Muscle of arm (tissue), 12 donors: ENCODE results near the gene PAX3. TPM values are rescaled to one million over a fixed set of nuclear protein-coding genes. Genes with fewer than 3 reads are reported as not detected.
"Not testable (repeated sequence)": the region's sequence is repeated elsewhere in the genome, so short reads cannot be mapped to it uniquely, and the experiment has no call there.

ENCODE experiments used
- DNase-seq: peaks from one replicate; pipeline ENCODE4 v3.0.0-alpha.2; 2013
- polyA plus RNA-seq, 12 donors: library from polyadenylated mRNA; unstranded; fragments of 120-200 nt; gene quantifications; one replicate each; pipeline ENCODE4 v1.2.1, GENCODE V29; 2013; ENCODE audit not compliant: insufficient read length in 12 of 12

The PAX3 gene
- polyA plus RNA-seq, 12 donors: 0.95 to 5.3 (median 2.3) TPM; not detected in 2

DNA sequence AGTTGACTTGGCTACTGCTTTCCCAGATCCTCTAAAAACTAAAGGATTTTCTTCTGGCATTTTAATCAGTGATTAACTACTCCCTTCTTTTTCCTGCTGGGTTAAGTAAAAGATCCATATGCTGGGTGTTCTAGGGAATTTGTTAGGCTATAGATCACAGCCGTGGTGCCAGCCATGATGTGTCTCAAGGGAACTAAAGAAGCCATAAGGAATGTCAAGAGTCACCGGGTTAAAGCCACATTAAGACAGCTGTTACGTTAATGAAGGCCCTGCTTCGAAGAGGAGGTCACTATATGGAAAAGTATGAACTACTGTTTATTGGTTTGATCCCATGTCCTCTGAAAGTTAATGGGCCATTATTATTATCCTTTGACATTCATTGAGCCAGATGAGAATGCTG, 70.7 kb downstream of the PAX3 start:
- DNase-seq: no peak

GRCh38 chr2:222218786-222219185, 80.0 kb downstream of the PAX3 start:
- DNase-seq: no peak

GRCh38 chr2:222217712-222218111, 81.1 kb downstream of the PAX3 start:
- no peak for DNase-seq

DNA sequence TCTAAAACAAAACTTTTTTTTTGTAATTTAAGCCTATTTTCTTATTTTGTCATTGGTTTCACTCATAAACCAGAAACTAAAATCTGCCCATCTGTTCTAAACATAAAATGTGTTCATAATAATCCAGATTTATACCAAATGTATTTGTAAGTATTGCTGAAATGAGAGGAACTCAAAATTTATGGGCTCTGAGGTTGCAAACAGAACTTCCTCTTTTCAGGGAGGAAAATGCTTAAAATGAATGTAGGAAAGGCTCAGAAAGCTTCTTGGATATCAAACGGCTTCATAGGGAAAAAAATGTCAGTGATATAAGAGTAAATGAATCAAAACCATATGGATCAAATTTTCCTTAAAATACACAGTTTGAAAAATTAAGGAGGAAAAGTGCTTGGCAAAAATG, 83.9 kb downstream of the PAX3 start:
- no peak for DNase-seq

DNA sequence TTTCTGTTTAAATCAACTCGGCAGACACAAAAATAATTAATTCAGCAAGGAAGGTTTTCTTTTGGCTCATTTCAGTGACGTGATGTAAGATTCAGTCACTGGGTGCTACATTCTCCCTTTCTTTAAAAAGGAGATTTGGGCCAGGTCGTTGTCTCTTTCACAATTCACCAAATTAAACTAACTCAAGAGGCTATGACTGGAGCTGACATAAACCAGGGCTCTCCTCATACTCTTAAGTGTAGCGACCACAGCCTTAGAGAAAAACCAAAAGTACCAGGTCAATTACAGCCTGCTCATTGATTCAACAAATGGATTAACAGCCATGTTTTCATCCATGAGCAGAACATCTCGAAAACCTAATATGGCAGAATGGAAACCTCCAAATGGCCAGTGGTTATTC, 85.7 kb downstream of the PAX3 start:
- DNase-seq: no peak

DNA sequence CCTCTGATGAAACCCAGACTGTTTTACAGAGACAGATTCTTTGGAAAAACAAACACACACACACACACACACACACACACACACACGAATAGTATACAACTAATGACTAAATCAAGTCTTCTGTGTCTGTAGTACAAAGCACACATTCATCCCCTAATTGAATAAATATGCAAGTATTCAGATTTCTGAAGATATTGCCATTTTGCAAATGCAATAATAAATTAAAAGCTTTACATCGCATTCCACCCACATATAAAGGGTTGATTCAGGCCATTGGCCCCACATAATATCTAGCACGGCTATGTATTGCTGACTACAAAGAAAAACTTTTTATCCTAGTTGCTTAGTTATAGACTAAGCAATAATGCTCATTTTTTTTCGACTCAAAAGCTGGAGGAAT, 86.2 kb downstream of the PAX3 start:
- DNase-seq: no peak

- DNase-seq: no peak
Measured at GRCh38 chr2:222208010-222208690, 90.6 kb downstream of the PAX3 start.

GRCh38 chr2:222205136-222205535, 93.7 kb downstream of the PAX3 start:
- DNase-seq: no peak

GRCh38 chr2:222203041-222203440, 95.8 kb downstream of the PAX3 start:
- DNase-seq: no peak

DNA sequence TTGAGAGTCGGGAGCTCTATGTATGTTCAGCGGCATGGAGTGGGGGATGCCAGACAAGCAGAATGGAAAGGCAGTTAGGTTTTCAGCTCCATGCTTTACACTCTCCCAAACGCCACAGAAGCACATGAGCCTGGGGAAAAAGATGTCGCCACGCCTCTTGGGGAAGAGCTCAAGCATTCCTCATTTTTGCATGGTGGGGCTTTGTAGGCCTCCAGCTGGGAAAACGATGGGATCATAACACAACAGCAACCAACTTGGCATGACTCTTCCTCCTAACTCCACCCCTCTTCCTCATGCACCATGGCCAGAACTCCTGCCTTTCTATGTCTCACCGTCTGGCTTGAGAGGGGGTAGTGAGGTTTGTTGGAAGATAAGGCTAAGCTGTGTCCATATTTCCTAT, 102.6 kb downstream of the PAX3 start:
- no peak for DNase-seq

GRCh38 chr2:222194669-222195068, 104.1 kb downstream of the PAX3 start:
- no peak for DNase-seq

DNA sequence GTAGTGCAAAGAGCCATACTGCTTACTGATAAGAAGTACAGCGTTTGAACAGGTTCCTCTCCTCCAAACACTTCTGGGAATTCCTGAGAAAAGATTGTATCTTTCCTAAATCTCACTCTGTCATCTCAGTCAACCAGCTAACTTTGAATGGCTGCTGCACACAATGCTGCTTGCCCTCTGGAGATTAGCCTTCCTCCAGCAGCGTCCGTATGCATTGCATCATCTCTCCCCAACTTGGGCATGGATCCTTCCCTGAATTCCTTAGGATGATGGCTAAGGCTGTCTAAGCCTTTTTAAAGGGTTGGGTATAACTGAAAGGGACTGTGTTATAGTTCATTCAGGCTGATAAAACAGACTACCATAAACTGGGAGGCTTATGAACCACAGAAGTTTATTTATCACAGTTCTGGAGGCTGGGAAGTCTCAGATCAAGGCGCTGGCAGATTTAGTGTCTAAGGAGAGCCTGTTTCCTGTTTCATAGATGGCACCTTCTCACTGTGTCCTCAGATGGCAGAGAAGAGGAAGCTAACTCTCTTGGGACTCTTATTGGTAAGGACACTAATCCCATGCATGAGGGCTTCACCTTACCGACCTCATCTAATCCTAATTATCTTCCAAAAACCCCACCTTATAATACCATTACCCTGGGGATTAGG, 105.3 kb downstream of the PAX3 start:
- no peak for DNase-seq

DNA sequence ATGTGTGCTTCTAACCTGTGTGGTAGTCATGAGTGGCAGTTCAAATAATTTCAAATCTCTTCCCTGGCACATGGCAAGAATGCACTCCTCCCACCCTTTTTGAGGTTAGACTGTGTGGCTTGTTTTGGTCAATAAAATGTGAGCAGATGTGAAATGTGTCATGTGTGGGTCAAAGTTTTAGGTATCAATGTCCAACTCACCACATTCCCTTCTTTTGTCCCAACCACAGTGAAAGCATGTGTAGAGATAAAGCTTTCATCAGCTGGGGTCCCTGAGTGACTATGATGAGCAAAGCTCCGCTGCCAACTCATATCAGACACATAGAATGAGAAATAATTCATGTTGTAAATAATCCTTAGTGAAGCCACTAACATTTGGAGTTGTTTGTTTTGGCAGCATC, 118.2 kb downstream of the PAX3 start:
- DNase-seq: no peak

- DNase-seq: no peak
Measured at GRCh38 chr2:222179592-222179991, 119.2 kb downstream of the PAX3 start.

- no peak for DNase-seq
Measured at GRCh38 chr2:222178450-222178849, 120.3 kb downstream of the PAX3 start.

- no peak for DNase-seq
Measured at GRCh38 chr2:222176890-222177289, 121.9 kb downstream of the PAX3 start.

- DNase-seq: no peak
Measured at GRCh38 chr2:222174450-222174849, 124.3 kb downstream of the PAX3 start.

- DNase-seq: no peak
Measured at GRCh38 chr2:222169346-222169745, 129.5 kb downstream of the PAX3 start.

DNA sequence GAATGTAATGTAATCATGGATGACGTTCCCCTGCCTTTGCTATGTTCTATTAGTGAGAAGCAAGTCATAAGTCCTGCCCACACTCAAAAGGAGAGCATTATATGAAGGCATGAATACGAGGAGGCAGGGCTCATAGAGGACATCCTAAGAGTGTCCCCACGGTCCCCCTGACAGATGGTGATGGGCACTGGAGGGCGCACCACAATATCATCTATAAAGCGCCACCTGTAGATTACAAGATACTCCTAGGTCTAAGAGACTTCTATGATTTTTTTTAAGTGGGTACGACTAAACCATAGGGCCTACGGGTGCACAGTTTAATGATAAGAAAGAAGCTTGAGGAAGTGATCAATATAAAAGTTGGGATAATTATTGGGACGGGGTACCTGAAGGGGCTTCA, 131.0 kb downstream of the PAX3 start:
- no peak for DNase-seq

DNA sequence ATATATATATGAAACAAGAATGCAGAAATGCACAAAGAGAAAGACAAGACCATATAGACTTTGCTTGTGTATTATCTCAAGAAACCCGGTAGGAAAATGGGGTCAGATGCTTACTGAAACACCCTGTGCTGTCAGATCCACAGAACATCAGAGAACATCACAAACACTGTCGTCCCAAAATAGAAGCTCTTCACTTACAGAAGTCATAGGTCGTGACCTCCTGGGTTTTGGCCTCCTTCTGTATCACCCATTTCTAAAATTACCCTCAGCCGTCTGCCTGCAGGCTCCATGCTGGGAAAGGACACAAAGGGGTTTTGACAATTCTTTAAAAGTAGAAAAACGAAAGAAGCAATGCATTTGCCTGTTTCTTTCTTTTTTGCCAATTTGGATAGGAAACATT, 137.9 kb downstream of the PAX3 start:
- DNase-seq: no peak

- no peak for DNase-seq
Measured at GRCh38 chr2:222160125-222160524, 138.7 kb downstream of the PAX3 start.

GRCh38 chr2:222159221-222159620, 139.6 kb downstream of the PAX3 start:
- no peak for DNase-seq

DNA sequence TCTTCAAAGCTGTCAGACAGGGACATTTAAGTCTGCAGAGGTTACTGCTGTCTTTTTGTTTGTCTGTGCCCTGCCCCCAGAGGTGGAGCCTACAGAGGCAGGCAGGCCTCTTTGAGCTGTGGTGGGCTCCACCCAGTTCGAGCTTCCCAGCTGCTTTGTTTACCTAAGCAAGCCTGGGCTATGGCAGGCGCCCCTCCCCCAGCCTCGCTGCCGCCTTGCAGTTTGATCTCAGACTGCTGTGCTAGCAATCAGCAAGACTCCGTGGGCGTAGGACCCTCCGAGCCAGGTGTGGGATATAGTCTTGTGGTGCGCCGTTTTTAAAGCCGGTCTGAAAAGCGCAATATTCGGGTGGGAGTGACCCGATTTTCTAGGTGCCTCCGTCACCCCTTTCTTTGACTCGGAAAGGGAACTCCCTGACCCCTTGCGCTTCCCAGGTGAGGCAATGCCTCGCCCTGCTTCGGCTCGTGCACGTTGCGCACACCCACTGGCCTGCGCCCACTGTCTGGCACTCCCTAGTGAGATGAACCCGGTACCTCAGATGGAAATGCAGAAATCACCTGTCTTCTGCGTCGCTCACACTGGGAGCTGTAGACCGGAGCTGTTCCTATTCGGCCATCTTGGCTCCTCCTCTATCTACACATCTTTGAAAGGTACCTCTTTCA, 143.7 kb downstream of the PAX3 start:
- DNase-seq: not testable (repeated sequence)
